Thyroid gland (tissue), 4 donors: Measurements from ENCODE around the gene COBLL1. TPM values are rescaled to one million over a fixed set of nuclear protein-coding genes. Genes with fewer than 3 reads are reported as not detected.

Experiments
- DNase-seq, 2 donors: peaks; one replicate each; pipeline ENCODE4 v3.0.0-alpha.2; 2019
- H3K27ac ChIP-seq, 3 donors: fragments of 200-600 bp; sonication (generic); 1 replicate in 2 of 3; 2 replicates in 1 of 3; pipeline ENCODE4 v1.5.1; 2016 to 2019; ENCODE audit warnings: mild to moderate bottlenecking in 1 of 3, moderate library complexity in 1 of 3
- H3K27me3 ChIP-seq: fragments of 200-600 bp; sonication (generic); one replicate; pipeline ENCODE4 v1.5.1; 2019
- H3K36me3 ChIP-seq, 2 donors: fragments of 200-600 bp; sonication (generic); one replicate each; pipeline ENCODE4 v1.5.1; 2016 to 2019
- H3K4me1 ChIP-seq, 2 donors: fragments of 200-600 bp; sonication (generic); one replicate each; pipeline ENCODE4 v1.5.1; 2017 to 2019
- H3K4me3 ChIP-seq, 3 donors: fragments of 200-600 bp; sonication (generic); replicated peaks in 1 of 3; 1 replicate in 2 of 3; 2 replicates in 1 of 3; pipeline ENCODE4 v1.5.1; 2016; ENCODE audit warnings: mild to moderate bottlenecking in 1 of 3
- H3K9me3 ChIP-seq: fragments of 200-600 bp; sonication (generic); one replicate; pipeline ENCODE4 v1.5.1; 2017
- CTCF ChIP-seq, 6 experiments: fragments of 200-600 bp in 3 of 6; fragments of 450-650 bp in 3 of 6; sonication (generic) in 3 of 6; IDR thresholded peaks; one replicate each; pipeline ENCODE4 v1.5.1; 2016 to 2019; ENCODE audit warnings: antibody characterized with exemption in 6 of 6, mild to moderate bottlenecking in 2 of 6, inconsistent platforms in 1 of 6, moderate library complexity in 1 of 6
- POLR2A ChIP-seq, 2 donors: fragments of 450-650 bp; IDR thresholded peaks; one replicate each; pipeline ENCODE4 v1.6.1; 2017; ENCODE audit warnings: antibody characterized with exemption in 2 of 2, mild to moderate bottlenecking in 2 of 2, moderate library complexity in 1 of 2
- WGBS, 2 donors: methylation state at CpG; one replicate each; pipeline ENCODE4 v1.1.5; 2017; 5-methylcytosine and 5-hydroxymethylcytosine counted together
- intact Hi-C: fragments of 100-400 bp; cut with DNase I; formaldehyde crosslinking; loops from one replicate; pipeline ENCODE4 v1.15.1; 2023
- total RNA-seq, 4 donors: library from RNA; depleted of rRNA; stranded (reverse); fragments of >200 nt; gene quantifications; one replicate each; pipeline ENCODE4 v1.2.3, GENCODE V29; 2016

The COBLL1 gene
- total RNA-seq, 4 donors from 2014 or later = 41.8 to 90.8 (median 76.9) TPM

- Histone ChIP-seq H3K4me3 (no peak overlapping the region), H3K27me3 (no peaks in the 10 kb centered on the region), H3K36me3 (no peaks in the 10 kb centered on the region), H3K4me1 (no peaks in the 10 kb centered on the region), H3K27ac (no peak overlapping the region), H3K9me3 (no peaks in the 10 kb centered on the region)
- 93 to 94% methylated on average over 12 of the region's 12 CpGs for WGBS, 2 donors
- intact Hi-C loops = no loop called here
- DNase-seq = no peak
- TF ChIP-seq POLR2A (IDR thresholded peaks at IDR 0.05) (no peak), CTCF (IDR thresholded peaks at IDR 0.05) (no peak)
These were observed 136.0 kb downstream of the COBLL1 start for GRCh38 chr2:164705412-164706167.

- H3K36me3 ChIP-seq = no peaks in the 10 kb centered on the region
- H3K9me3 ChIP-seq = no peaks in the 10 kb centered on the region
- no peaks in the 10 kb centered on the region for H3K27me3 ChIP-seq
- DNase-seq = no peak
- TF ChIP-seq CTCF (IDR thresholded peaks at IDR 0.05) (no peak), POLR2A (IDR thresholded peaks at IDR 0.05) (no peak)
- intact Hi-C loops = no loop called here
- WGBS, 2 donors = 87 to 94% methylated on average over 3 of the region's 3 CpGs
- H3K4me3 ChIP-seq = no peak overlapping the region
- no peaks in the 10 kb centered on the region for H3K4me1 ChIP-seq
- no peak overlapping the region for H3K27ac ChIP-seq
These were observed 137.5 kb downstream of the COBLL1 start for GRCh38 chr2:164703915-164704706.

DNA sequence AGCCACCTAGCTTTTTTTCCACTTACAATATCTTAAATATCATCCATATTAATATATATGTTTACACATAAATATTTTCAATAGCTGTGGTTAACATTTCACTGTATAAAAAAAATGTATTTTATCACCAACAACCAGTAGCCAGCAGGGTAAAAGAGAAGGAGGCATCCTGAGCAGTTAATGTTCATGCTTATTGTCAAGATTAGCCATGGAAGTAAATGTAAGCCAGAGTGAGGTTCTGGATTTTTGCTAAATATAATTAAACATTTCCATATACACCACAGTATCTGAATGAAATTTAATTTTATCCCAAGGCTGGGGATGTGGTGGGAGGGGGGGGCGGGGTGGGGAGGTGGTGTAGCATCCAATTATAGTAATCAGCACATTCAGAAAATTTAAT is 140.1 kb downstream of the COBLL1 start:
- Histone ChIP-seq H3K27me3 (no peaks in the 10 kb centered on the region), H3K9me3 (no peaks in the 10 kb centered on the region), H3K4me3 (no peak overlapping the region), H3K36me3 (no peaks in the 10 kb centered on the region), H3K27ac (no peak overlapping the region), H3K4me1 (no peaks in the 10 kb centered on the region)
- TF ChIP-seq POLR2A (IDR thresholded peaks at IDR 0.05) (no peak), CTCF (IDR thresholded peaks at IDR 0.05) (no peak)
- DNase-seq = no peak
- whole genome bisulfite sequencing, 2 donors = 93 to 96% methylated on average over 1 of the region's 1 CpG
- intact Hi-C loops = no loop called here

GRCh38 chr2:164700390-164700789 is 141.2 kb downstream of the COBLL1 start:
- Histone ChIP-seq H3K27me3 (no peaks in the 10 kb centered on the region), H3K36me3 (peaks cover 0 to 2% of the 10 kb centered on the region in 2 donors), H3K4me3 (no peak overlapping the region), H3K9me3 (no peaks in the 10 kb centered on the region), H3K27ac (no peak overlapping the region), H3K4me1 (no peaks in the 10 kb centered on the region)
- TF ChIP-seq CTCF (IDR thresholded peaks at IDR 0.05) (no peak), POLR2A (IDR thresholded peaks at IDR 0.05) (no peak)
- 81 to 84% methylated on average over 2 of the region's 2 CpGs for WGBS, 2 donors
- no peak for DNase-seq
- intact Hi-C loops = no loop called here
